Measurements from ENCODE around the gene CCDC93. TPM values are rescaled to one million over a fixed set of nuclear protein-coding genes. Genes with fewer than 3 reads are reported as not detected.

CCDC93 gene
- total RNA-seq, 4 donors from 2014 or later: 41.6 to 450 (median 80.7) TPM

- DNase-seq: no peak
- no peaks in the 10 kb centered on the region for H3K9me3 ChIP-seq
- H3K27me3 ChIP-seq: no peaks in the 10 kb centered on the region
- 80 to 95% methylated on average over 1 to 5 of the region's 5 CpGs for WGBS, 2 donors (ENCODE audit: low coverage in 1 of 2)
- no peak for TF ChIP-seq POLR2A (IDR thresholded peaks at IDR 0.05)
- TF ChIP-seq CTCF (IDR thresholded peaks at IDR 0.05): no peak
- TF ChIP-seq EP300 (IDR thresholded peaks at IDR 0.05; ENCODE audit: low read depth): no peak
- TF ChIP-seq POLR2AphosphoS5 (IDR thresholded peaks at IDR 0.05): no peak
- intact Hi-C loops (cut with DNase I; ENCODE audit: low total_unique reads): no loop called here
- no peaks in the 10 kb centered on the region for H3K4me1 ChIP-seq
- H3K27ac ChIP-seq: no peak overlapping the region
- in situ Hi-C loops (cut with MboI; ENCODE audit: low pct_ligation_motif_present in 1 of 4, low pct_unique_long_range_greater_than_20kb in 1 of 4, low sequenced_read_pairs in 3 of 4): no loop called here
- H3K36me3 ChIP-seq: peaks cover 0 to 82% (median 31%) of the 10 kb centered on the region in 4 donors
- no peak overlapping the region for H3K4me3 ChIP-seq
These were observed 68.6 kb downstream of the CCDC93 start for GRCh38 chr2:117945296-117945695.

GRCh38 chr2:117944816-117945215 is 69.1 kb downstream of the CCDC93 start:
- no peak for TF ChIP-seq CTCF (IDR thresholded peaks at IDR 0.05)
- no peak for TF ChIP-seq EP300 (IDR thresholded peaks at IDR 0.05; ENCODE audit: low read depth)
- no peak for TF ChIP-seq POLR2AphosphoS5 (IDR thresholded peaks at IDR 0.05)
- TF ChIP-seq POLR2A (IDR thresholded peaks at IDR 0.05): no peak
- Histone ChIP-seq H3K27ac (no peak overlapping the region), H3K27me3 (no peaks in the 10 kb centered on the region), H3K36me3 (peaks cover 0 to 82% (median 33%) of the 10 kb centered on the region in 4 donors), H3K4me3 (no peak overlapping the region), H3K9me3 (no peaks in the 10 kb centered on the region), H3K4me1 (no peaks in the 10 kb centered on the region)
- intact Hi-C loops (cut with DNase I; ENCODE audit: low total_unique reads) (no loop called here), in situ Hi-C loops (cut with MboI; ENCODE audit: low pct_ligation_motif_present in 1 of 4, low pct_unique_long_range_greater_than_20kb in 1 of 4, low sequenced_read_pairs in 3 of 4) (no loop called here)
- DNase-seq: no peak
- 98 to 100% methylated on average over 1 to 2 of the region's 2 CpGs for WGBS, 2 donors (ENCODE audit: low coverage in 1 of 2)

- TF ChIP-seq EP300 (IDR thresholded peaks at IDR 0.05; ENCODE audit: low read depth): no peak
- TF ChIP-seq CTCF (IDR thresholded peaks at IDR 0.05): no peak
- TF ChIP-seq POLR2AphosphoS5 (IDR thresholded peaks at IDR 0.05): no peak
- no peak for TF ChIP-seq POLR2A (IDR thresholded peaks at IDR 0.05)
- H3K4me1 ChIP-seq: no peaks in the 10 kb centered on the region
- no peaks in the 10 kb centered on the region for H3K27me3 ChIP-seq
- no peak overlapping the region for H3K4me3 ChIP-seq
- DNase-seq: no peak
- H3K36me3 ChIP-seq: peaks cover 0 to 82% (median 32%) of the 10 kb centered on the region in 4 donors
- whole genome bisulfite sequencing, 2 donors (ENCODE audit: low coverage in 1 of 2): 73% methylated on average over 3 of the region's 3 CpGs; no CpG with 5 or more reads in 1 of the 2 donors
- intact Hi-C loops (cut with DNase I; ENCODE audit: low total_unique reads) (no loop called here), in situ Hi-C loops (cut with MboI; ENCODE audit: low pct_ligation_motif_present in 1 of 4, low pct_unique_long_range_greater_than_20kb in 1 of 4, low sequenced_read_pairs in 3 of 4) (no loop called here)
- no peak overlapping the region for H3K27ac ChIP-seq
- H3K9me3 ChIP-seq: no peaks in the 10 kb centered on the region
These were observed 70.7 kb downstream of the CCDC93 start for GRCh38 chr2:117943013-117943672.

- in situ Hi-C loops (cut with MboI; ENCODE audit: low pct_ligation_motif_present in 1 of 4, low pct_unique_long_range_greater_than_20kb in 1 of 4, low sequenced_read_pairs in 3 of 4) (no loop called here), intact Hi-C loops (cut with DNase I; ENCODE audit: low total_unique reads) (no loop called here)
- no peak overlapping the region for H3K27ac ChIP-seq
- no peak overlapping the region for H3K4me3 ChIP-seq
- H3K4me1 ChIP-seq: no peaks in the 10 kb centered on the region
- H3K27me3 ChIP-seq: no peaks in the 10 kb centered on the region
- no peaks in the 10 kb centered on the region for H3K9me3 ChIP-seq
- no peak for DNase-seq
- no peak for TF ChIP-seq CTCF (IDR thresholded peaks at IDR 0.05)
- TF ChIP-seq POLR2A (IDR thresholded peaks at IDR 0.05): no peak
- 76 to 94% methylated on average over 2 of the region's 2 CpGs for WGBS, 2 donors (ENCODE audit: low coverage in 1 of 2)
- peaks cover 0 to 84% (median 30%) of the 10 kb centered on the region in 4 donors for H3K36me3 ChIP-seq
These were observed 71.3 kb downstream of the CCDC93 start for GRCh38 chr2:117942551-117942950.
